HFFc6 (cell line): Measurements from ENCODE around the gene EIF2AK3. TPM values are rescaled to one million over a fixed set of nuclear protein-coding genes. Genes with fewer than 3 reads are reported as not detected.
A peak's percentile ranks its signal among the peaks of the same experiment; 100 is the strongest.

Source experiments
- DNase-seq: peaks from one replicate; pipeline ENCODE4 v3.0.0-alpha.2; 2018
- H3K27ac Mint-ChIP-seq: 2 replicates; pipeline ENCODE4 v1.8.0; 2020; ENCODE audit warnings: mild to moderate bottlenecking, mixed read lengths
- H3K27me3 Mint-ChIP-seq: 2 replicates; pipeline ENCODE4 v1.8.0; 2021; ENCODE audit warnings: mild to moderate bottlenecking, moderate library complexity, mixed read lengths; ENCODE audit not compliant: insufficient read depth
- H3K36me3 Mint-ChIP-seq: 2 replicates; pipeline ENCODE4 v1.8.0; 2021; ENCODE audit warnings: low read depth, mixed read lengths
- H3K4me1 Mint-ChIP-seq: 2 replicates; pipeline ENCODE4 v1.8.0; 2020; ENCODE audit warnings: low read depth, mixed read lengths
- H3K4me3 Mint-ChIP-seq: 2 replicates; pipeline ENCODE4 v1.8.0; 2020; ENCODE audit warnings: mild to moderate bottlenecking, moderate library complexity, mixed read lengths
- H3K9me3 Mint-ChIP-seq: 2 replicates; pipeline ENCODE4 v1.8.0; 2020; ENCODE audit warnings: mild to moderate bottlenecking, mixed read lengths
- CTCF ChIP-seq: fragments of 200-600 bp; sonication (generic); IDR thresholded peaks from 2 replicates; pipeline ENCODE4 v1.5.0; 2021; ENCODE audit warnings: antibody characterized with exemption, mild to moderate bottlenecking
- total RNA-seq, 6 experiments: library from RNA; stranded (reverse); fragmentation: NEBNext Ultra II Directional; extraction: Animal tissue kit (Norgen Biotek cat#: 25700); gene quantifications; 2 replicates in 1 of 6; 3 replicates in 5 of 6; pipeline ENCODE4 v1.2.3, GENCODE V29; 2021

EIF2AK3 gene
- total RNA-seq, 6 experiments from 2014 or later: 10.1 to 12.3 (median 11.1) TPM

DNA sequence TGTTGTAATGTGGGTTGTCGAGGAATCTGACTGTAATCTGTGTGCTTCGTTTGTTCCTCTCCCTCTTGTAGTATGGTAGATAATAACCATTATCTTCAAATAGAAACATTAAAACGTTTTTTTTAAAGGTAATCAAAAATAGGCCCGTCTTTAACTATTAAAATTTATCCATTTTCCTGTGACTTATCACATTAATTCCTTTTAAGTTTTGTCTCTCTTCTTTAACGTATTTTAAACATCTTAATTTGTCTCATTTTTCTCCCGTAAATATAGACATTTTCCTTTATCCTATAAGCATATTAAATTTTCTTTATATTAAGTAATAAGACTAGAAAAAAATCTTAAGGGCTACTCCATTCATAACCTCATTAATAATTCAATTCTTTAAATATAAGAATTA, 41.3 kb downstream of the EIF2AK3 start:
- H3K36me3 Mint-ChIP-seq: peaks cover 11% of the 10 kb centered on the region
- TF ChIP-seq CTCF: no peak
- H3K9me3 Mint-ChIP-seq: no peaks in the 10 kb centered on the region
- no peak for DNase-seq
- H3K27ac Mint-ChIP-seq: no peak overlapping the region
- H3K4me1 Mint-ChIP-seq: no peaks in the 10 kb centered on the region
- no peaks in the 10 kb centered on the region; the same call in 1 of the 2 replicates for H3K27me3 Mint-ChIP-seq
- no peak overlapping the region for H3K4me3 Mint-ChIP-seq

DNA sequence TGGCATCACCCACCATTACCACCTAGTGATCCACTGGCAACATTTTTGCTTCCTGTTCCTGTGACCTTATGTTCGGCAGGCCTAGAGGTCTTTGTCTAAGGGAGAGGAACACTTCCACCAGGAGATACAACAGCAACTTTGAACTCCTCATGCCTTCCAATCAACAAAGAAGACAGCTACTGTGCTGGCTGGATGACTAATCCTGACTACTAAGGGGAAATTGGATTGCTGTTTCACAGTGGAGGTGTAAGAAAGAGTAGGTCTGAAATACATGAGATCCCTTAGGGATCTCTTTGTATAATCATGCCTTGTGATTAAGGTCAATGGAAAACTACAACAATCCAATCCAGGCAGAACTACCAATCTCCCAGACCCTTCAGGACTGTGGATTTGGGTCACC, 45.2 kb downstream of the EIF2AK3 start:
- H3K27me3 Mint-ChIP-seq: no peaks in the 10 kb centered on the region; the same call in 1 of the 2 replicates
- no peak for DNase-seq
- H3K36me3 Mint-ChIP-seq: peaks cover 4% of the 10 kb centered on the region; the same call in 1 of the 2 replicates
- H3K27ac Mint-ChIP-seq: no peak overlapping the region
- no peak overlapping the region for H3K4me3 Mint-ChIP-seq
- H3K4me1 Mint-ChIP-seq: no peaks in the 10 kb centered on the region
- no peaks in the 10 kb centered on the region for H3K9me3 Mint-ChIP-seq
- no peak for TF ChIP-seq CTCF

DNA sequence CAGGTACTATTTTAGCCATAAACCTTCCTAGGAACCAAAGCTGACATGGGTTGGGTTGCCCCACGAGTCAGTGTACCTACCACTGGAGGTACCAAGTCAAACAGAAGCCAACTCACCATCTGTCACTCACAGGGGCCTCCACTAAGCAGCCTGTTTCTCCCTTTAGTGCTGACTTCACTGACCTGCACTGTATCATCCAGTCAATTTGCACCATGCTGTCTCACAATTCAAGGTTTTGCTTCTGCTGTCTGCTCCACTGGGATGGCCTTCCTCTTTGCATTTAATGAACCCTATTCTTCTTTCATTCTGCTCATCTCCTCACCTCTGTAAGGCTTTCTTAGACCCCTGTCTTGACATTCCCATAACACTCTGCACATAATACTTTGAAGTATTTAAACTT, 47.2 kb downstream of the EIF2AK3 start:
- H3K4me3 Mint-ChIP-seq: no peak overlapping the region
- H3K36me3 Mint-ChIP-seq: peaks cover 6% of the 10 kb centered on the region; the same call in 1 of the 2 replicates
- H3K27me3 Mint-ChIP-seq: no peaks in the 10 kb centered on the region; the same call in 1 of the 2 replicates
- no peak overlapping the region for H3K27ac Mint-ChIP-seq
- no peaks in the 10 kb centered on the region for H3K9me3 Mint-ChIP-seq
- peaks cover 9% of the 10 kb centered on the region for H3K4me1 Mint-ChIP-seq
- DNase-seq: no peak
- no peak for TF ChIP-seq CTCF

DNA sequence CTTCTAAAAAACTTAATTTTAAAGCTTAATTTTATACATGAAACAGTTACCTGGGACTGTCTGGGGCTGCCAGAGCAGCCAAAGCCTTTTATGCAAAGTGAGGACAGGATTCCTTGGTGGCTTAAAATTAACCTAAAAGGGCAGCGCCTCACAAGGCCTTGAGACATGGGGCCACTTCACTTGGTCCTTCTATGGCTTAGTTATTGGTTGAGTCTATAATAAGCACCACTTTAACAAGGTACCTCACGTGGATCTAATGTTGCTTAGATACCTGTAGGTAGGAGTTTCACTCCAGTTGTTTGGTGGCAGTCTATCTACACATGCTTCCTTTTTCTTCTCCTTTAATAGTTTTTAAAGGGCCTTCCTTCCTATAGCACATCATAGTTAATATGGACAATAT, 51.6 kb downstream of the EIF2AK3 start:
- Mint-ChIP-seq H3K36me3 (peaks cover 28% of the 10 kb centered on the region), H3K9me3 (no peaks in the 10 kb centered on the region), H3K4me3 (no peak overlapping the region), H3K27me3 (no peaks in the 10 kb centered on the region), H3K27ac (no peak overlapping the region), H3K4me1 (peaks cover 27% of the 10 kb centered on the region)
- DNase-seq: no peak
- no peak for TF ChIP-seq CTCF

DNA sequence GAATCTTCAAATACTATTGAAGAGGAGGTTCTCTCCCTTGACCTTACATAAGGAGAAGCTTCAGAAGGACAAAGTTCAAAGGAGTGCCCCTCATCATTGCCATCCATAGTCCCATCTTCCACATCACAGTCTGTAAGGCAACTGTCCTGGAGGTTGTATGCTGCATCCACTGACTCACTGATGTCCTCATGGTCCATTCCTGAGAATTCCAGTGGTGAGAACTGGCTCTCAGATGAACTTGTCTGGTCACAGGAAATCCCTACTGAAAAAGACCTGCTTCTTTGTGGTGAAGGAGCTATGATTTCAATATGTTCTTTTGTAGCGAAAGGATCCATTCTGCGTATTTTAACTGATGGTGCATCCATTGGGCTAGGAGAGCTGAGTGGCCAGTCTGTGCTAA, 52.2 kb downstream of the EIF2AK3 start:
- Mint-ChIP-seq H3K4me1 (peaks cover 27% of the 10 kb centered on the region), H3K36me3 (peaks cover 33% of the 10 kb centered on the region), H3K9me3 (no peaks in the 10 kb centered on the region), H3K4me3 (no peak overlapping the region), H3K27ac (peak overlapping the region; percentile 11; the same call in 1 of the 2 replicates), H3K27me3 (no peaks in the 10 kb centered on the region)
- TF ChIP-seq CTCF: no peak
- DNase-seq: peak; percentile 25

- Mint-ChIP-seq H3K4me3 (no peak overlapping the region), H3K27ac (peak overlapping the region; percentile 56; the same call in 1 of the 2 replicates), H3K9me3 (no peaks in the 10 kb centered on the region), H3K36me3 (peaks cover 33% of the 10 kb centered on the region), H3K27me3 (no peaks in the 10 kb centered on the region), H3K4me1 (peaks cover 31% of the 10 kb centered on the region)
- DNase-seq: no peak
- TF ChIP-seq CTCF: no peak
Measured at GRCh38 chr2:88574445-88574844, 52.8 kb downstream of the EIF2AK3 start.
